ACHN (cell line): ENCODE results near the gene H2BW1.
"Not testable (repeated sequence)": the region's sequence is repeated elsewhere in the genome, so short reads cannot be mapped to it uniquely, and the experiment has no call there.

Source experiments
- DNase-seq: peaks from one replicate; pipeline ENCODE4 v3.0.0-alpha.2; 2015
- in situ Hi-C: cut with HindIII; loops from 2 replicates; pipeline ENCODE4 v1.10.0; 2017; ENCODE audit warnings: low sequenced_read_pairs, low pct_ligation_motif_present, low pct_unique_long_range_greater_than_20kb

Gene H2BW1

GRCh38 chrX:104013606-104014005, at the start of gene H2BW1:
Gene H2BW1 (minus strand): TSS chrX:104013708. CDS start chrX:104013576, 132 bp downstream.
- DNase-seq = no peak
- in situ Hi-C loops = no loop called here

- in situ Hi-C loops, DNase-seq: not testable (repeated sequence)
Observed at GRCh38 chrX:104062636-104063035, 49.1 kb upstream of the H2BW1 start.

GRCh38 chrX:104054956-104055355, 41.4 kb upstream of the H2BW1 start:
- in situ Hi-C loops, DNase-seq: not testable (repeated sequence)

- in situ Hi-C loops = no loop called here
- DNase-seq = no peak
Observed at GRCh38 chrX:104047171-104047570, 33.7 kb upstream of the H2BW1 start.

- in situ Hi-C loops = no loop called here
- DNase-seq = no peak
Observed at GRCh38 chrX:104045642-104046041, 32.1 kb upstream of the H2BW1 start.

GRCh38 chrX:104041003-104041402, 27.5 kb upstream of the H2BW1 start:
- in situ Hi-C loops = no loop called here
- DNase-seq = no peak

GRCh38 chrX:104039689-104040505, 26.4 kb upstream of the H2BW1 start, which contains the start of gene H2BW2:
Gene H2BW2 (plus strand): TSS chrX:104039956. CDS start chrX:104039995, 39 bp downstream.
- no peak for DNase-seq
- in situ Hi-C loops = no loop called here

- in situ Hi-C loops = no loop called here
- no peak for DNase-seq
Observed at GRCh38 chrX:104018126-104018525, 4.6 kb upstream of the H2BW1 start.

GRCh38 chrX:104015576-104015975, 2.1 kb upstream of the H2BW1 start:
- DNase-seq, in situ Hi-C loops: not testable (repeated sequence)

- in situ Hi-C loops = no loop called here
- DNase-seq = no peak
Observed at GRCh38 chrX:104013158-104013557, 350 bp downstream of the H2BW1 start.

GRCh38 chrX:104008831-104009230, 4.7 kb downstream of the H2BW1 start:
- no peak for DNase-seq
- in situ Hi-C loops = no loop called here

- no peak for DNase-seq
- in situ Hi-C loops = no loop called here
Observed at GRCh38 chrX:103999234-103999633, 14.3 kb downstream of the H2BW1 start.

GRCh38 chrX:103983508-103983907, 30.0 kb downstream of the H2BW1 start:
- in situ Hi-C loops, DNase-seq: not testable (repeated sequence)

GRCh38 chrX:103962411-103963278, 50.9 kb downstream of the H2BW1 start, which contains the start of gene TMSB15B:
Gene TMSB15B (plus strand): TSS chrX:103962627.
- in situ Hi-C loops, DNase-seq: not testable (repeated sequence)
